ENCODE measurements around the gene PRKAR1B.

The PRKAR1B gene

GRCh38 chr7:594212-594913 lies 132.7 kb downstream of the PRKAR1B start:
- H3K4me1 ChIP-seq (ENCODE audit: insufficient read depth, low read length, poor library complexity, severe bottlenecking): no peaks in the 10 kb centered on the region
- H3K9ac ChIP-seq (ENCODE audit: low read depth, low read length, poor library complexity, severe bottlenecking): no peak overlapping the region
- no peak overlapping the region for H3K4me3 ChIP-seq (ENCODE audit: low read length, poor library complexity, severe bottlenecking)
- H3K4me2 ChIP-seq (ENCODE audit: low read depth, low read length, poor library complexity, severe bottlenecking): no peak overlapping the region
- no peaks in the 10 kb centered on the region for H3K36me3 ChIP-seq (ENCODE audit: insufficient read depth, low read length)
- H3K27me3 ChIP-seq (ENCODE audit: insufficient read depth, low read length, poor library complexity, severe bottlenecking): no peaks in the 10 kb centered on the region
- no peaks in the 10 kb centered on the region for H3F3A ChIP-seq (ENCODE audit: low read depth)
- H4K20me1 ChIP-seq (ENCODE audit: insufficient read depth, low read length, poor library complexity, severe bottlenecking): no peaks in the 10 kb centered on the region
- H2AFZ ChIP-seq (ENCODE audit: low read length): no peak overlapping the region
- no peaks in the 10 kb centered on the region for H3K79me2 ChIP-seq (ENCODE audit: insufficient read depth, low read length)
- no peaks in the 10 kb centered on the region for H3K9me2 ChIP-seq (replicated peaks; ENCODE audit: low read depth, low read length)
- no peaks in the 10 kb centered on the region for H3K9me3 ChIP-seq (ENCODE audit: insufficient read depth, low read depth, low read length)
- no peak for TF ChIP-seq EZH2phosphoT487 (IDR thresholded peaks at IDR 0.05; ENCODE audit: borderline replicate concordance)
- no peak for TF ChIP-seq CTCF (conservative IDR thresholded peaks at IDR 0.05; ENCODE audit: low read length)

GRCh38 chr7:593324-594115 lies 133.6 kb downstream of the PRKAR1B start:
- Histone ChIP-seq H3K9ac (ENCODE audit: low read depth, low read length, poor library complexity, severe bottlenecking) (no peak overlapping the region), H3K36me3 (ENCODE audit: insufficient read depth, low read length) (no peaks in the 10 kb centered on the region), H3K79me2 (ENCODE audit: insufficient read depth, low read length) (no peaks in the 10 kb centered on the region), H3K4me1 (ENCODE audit: insufficient read depth, low read length, poor library complexity, severe bottlenecking) (no peaks in the 10 kb centered on the region), H3K9me2 (replicated peaks; ENCODE audit: low read depth, low read length) (no peaks in the 10 kb centered on the region), H3K4me2 (ENCODE audit: low read depth, low read length, poor library complexity, severe bottlenecking) (no peak overlapping the region), H3K9me3 (ENCODE audit: insufficient read depth, low read depth, low read length) (no peaks in the 10 kb centered on the region; the same call in 1 of the 2 replicates), H3K27me3 (ENCODE audit: insufficient read depth, low read length, poor library complexity, severe bottlenecking) (no peaks in the 10 kb centered on the region), H3F3A (ENCODE audit: low read depth) (no peaks in the 10 kb centered on the region), H4K20me1 (ENCODE audit: insufficient read depth, low read length, poor library complexity, severe bottlenecking) (no peaks in the 10 kb centered on the region), H2AFZ (ENCODE audit: low read length) (no peak overlapping the region), H3K4me3 (ENCODE audit: low read length, poor library complexity, severe bottlenecking) (no peak overlapping the region)
- TF ChIP-seq EZH2phosphoT487 (IDR thresholded peaks at IDR 0.05; ENCODE audit: borderline replicate concordance) (no peak), CTCF (conservative IDR thresholded peaks at IDR 0.05; ENCODE audit: low read length) (no peak)

- Histone ChIP-seq H3K9me3 (ENCODE audit: insufficient read depth, low read depth, low read length) (no peaks in the 10 kb centered on the region; the same call in 1 of the 2 replicates), H3F3A (ENCODE audit: low read depth) (no peaks in the 10 kb centered on the region), H3K9me2 (replicated peaks; ENCODE audit: low read depth, low read length) (no peaks in the 10 kb centered on the region), H3K36me3 (ENCODE audit: insufficient read depth, low read length) (no peaks in the 10 kb centered on the region), H3K4me2 (ENCODE audit: low read depth, low read length, poor library complexity, severe bottlenecking) (no peak overlapping the region), H2AFZ (ENCODE audit: low read length) (no peak overlapping the region), H4K20me1 (ENCODE audit: insufficient read depth, low read length, poor library complexity, severe bottlenecking) (no peaks in the 10 kb centered on the region), H3K4me3 (ENCODE audit: low read length, poor library complexity, severe bottlenecking) (no peak overlapping the region), H3K4me1 (ENCODE audit: insufficient read depth, low read length, poor library complexity, severe bottlenecking) (no peaks in the 10 kb centered on the region), H3K9ac (ENCODE audit: low read depth, low read length, poor library complexity, severe bottlenecking) (no peak overlapping the region), H3K27me3 (ENCODE audit: insufficient read depth, low read length, poor library complexity, severe bottlenecking) (no peaks in the 10 kb centered on the region), H3K79me2 (ENCODE audit: insufficient read depth, low read length) (no peaks in the 10 kb centered on the region)
- TF ChIP-seq CTCF (conservative IDR thresholded peaks at IDR 0.05; ENCODE audit: low read length) (no peak), EZH2phosphoT487 (IDR thresholded peaks at IDR 0.05; ENCODE audit: borderline replicate concordance) (no peak)
These were observed 135.0 kb downstream of the PRKAR1B start for GRCh38 chr7:591856-592628.

Data from Loucy (cell line).